ENCODE measurements around the gene FANCC. TPM values are rescaled to one million over a fixed set of nuclear protein-coding genes. Genes with fewer than 3 reads are reported as not detected.

The FANCC gene
- total and polyA plus RNA-seq, 2 of the 8 experiments (the other 6 are each of a cell fraction or from before 2014, with no cell fraction given) = 7.8 to 15.2 TPM

GRCh38 chr9:95265960-95266359, 51.5 kb downstream of the FANCC start (continued):
- no peak for TF ChIP-seq CEBPB (IDR thresholded peaks at IDR 0.05; ENCODE audit: low read depth, low read length)
